Retinal pigment epithelial cell (primary cell): ENCODE results near the gene HEXIM2.

Experiments used
- DNase-seq: peaks from one replicate; pipeline ENCODE4 v3.0.0-alpha.2; 2010; ENCODE audit warnings: low read depth
- H3K4me3 ChIP-seq: 2 replicates; pipeline ENCODE4 v1.5.1; 2011; ENCODE audit warnings: mild to moderate bottlenecking, low read length, control low read depth, moderate library complexity
- TF ChIP-seq, protein P1 (sequence below): conservative IDR thresholded peaks from 2 replicates; pipeline ENCODE4 v1.5.1; 2011; ENCODE audit warnings: low read depth, low read length, control low read depth, inconsistent platforms

HEXIM2 gene

DNA sequence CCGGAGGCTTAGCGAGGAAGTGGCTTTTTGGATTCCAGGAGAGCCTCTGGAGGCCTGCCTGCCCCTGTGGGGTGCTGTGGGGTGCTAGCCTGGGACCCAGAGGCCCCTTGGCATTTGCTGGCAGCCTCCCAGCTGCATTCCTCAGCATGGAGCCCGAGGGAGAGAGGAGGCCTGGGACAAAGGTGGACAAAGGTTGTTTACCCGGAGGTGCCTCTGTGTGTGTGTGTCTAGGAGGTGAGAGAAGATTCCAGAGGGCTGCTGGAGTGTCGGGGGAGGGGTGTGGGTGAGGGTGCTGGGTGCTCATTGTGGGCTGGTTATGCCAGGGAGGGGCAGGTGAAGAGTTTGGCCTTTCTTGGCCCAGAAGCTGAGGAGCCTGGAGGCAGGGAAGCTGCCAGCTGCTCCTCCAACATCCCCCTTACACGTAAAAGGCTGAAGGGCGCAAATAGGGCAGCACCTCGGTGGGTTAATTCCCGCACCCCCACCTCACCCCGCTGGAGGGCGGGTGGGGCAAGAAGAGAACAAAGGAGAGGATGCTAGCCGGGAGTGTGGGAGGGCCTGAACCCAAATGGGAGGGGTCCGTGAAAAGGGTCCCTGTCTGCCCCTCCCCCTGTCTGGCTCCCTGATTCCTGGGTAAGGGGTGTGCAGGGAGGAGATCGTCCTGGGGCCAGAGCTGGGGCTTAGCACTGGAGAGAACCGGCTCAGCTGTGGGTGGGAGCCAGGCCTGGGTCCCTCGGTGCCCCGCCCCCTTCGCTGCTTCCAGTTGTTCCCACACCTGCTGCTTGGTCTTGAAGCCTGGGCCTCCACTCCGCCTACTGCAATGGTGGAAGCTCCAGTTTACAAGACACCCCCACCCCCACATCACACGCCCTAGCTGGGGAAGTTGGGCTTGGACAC is 9.9 kb downstream of the HEXIM2 start:
- H3K4me3 ChIP-seq: peak overlapping the region; percentile 23
- TF ChIP-seq, protein P1, sequence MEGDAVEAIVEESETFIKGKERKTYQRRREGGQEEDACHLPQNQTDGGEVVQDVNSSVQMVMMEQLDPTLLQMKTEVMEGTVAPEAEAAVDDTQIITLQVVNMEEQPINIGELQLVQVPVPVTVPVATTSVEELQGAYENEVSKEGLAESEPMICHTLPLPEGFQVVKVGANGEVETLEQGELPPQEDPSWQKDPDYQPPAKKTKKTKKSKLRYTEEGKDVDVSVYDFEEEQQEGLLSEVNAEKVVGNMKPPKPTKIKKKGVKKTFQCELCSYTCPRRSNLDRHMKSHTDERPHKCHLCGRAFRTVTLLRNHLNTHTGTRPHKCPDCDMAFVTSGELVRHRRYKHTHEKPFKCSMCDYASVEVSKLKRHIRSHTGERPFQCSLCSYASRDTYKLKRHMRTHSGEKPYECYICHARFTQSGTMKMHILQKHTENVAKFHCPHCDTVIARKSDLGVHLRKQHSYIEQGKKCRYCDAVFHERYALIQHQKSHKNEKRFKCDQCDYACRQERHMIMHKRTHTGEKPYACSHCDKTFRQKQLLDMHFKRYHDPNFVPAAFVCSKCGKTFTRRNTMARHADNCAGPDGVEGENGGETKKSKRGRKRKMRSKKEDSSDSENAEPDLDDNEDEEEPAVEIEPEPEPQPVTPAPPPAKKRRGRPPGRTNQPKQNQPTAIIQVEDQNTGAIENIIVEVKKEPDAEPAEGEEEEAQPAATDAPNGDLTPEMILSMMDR: no peak
- no peak for DNase-seq

DNA sequence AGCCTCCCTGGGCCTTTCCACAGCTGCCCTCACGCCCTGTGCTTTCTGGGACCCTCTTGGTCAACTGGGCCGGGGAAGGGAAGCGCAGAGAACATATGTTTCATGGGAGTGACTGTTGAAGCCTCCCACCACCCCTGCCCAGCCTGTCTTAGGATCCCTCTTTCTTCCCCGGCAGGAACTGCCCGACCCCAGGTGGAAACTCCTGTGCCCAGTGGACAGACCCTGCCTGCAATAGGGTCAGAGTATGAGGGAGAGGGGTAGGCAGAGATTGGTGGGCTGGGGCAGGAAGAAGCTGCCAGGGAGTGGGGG is 10.5 kb downstream of the HEXIM2 start:
- DNase-seq: no peak
- TF ChIP-seq, protein P1: no peak
- H3K4me3 ChIP-seq: peak overlapping the region; percentile 16

DNA sequence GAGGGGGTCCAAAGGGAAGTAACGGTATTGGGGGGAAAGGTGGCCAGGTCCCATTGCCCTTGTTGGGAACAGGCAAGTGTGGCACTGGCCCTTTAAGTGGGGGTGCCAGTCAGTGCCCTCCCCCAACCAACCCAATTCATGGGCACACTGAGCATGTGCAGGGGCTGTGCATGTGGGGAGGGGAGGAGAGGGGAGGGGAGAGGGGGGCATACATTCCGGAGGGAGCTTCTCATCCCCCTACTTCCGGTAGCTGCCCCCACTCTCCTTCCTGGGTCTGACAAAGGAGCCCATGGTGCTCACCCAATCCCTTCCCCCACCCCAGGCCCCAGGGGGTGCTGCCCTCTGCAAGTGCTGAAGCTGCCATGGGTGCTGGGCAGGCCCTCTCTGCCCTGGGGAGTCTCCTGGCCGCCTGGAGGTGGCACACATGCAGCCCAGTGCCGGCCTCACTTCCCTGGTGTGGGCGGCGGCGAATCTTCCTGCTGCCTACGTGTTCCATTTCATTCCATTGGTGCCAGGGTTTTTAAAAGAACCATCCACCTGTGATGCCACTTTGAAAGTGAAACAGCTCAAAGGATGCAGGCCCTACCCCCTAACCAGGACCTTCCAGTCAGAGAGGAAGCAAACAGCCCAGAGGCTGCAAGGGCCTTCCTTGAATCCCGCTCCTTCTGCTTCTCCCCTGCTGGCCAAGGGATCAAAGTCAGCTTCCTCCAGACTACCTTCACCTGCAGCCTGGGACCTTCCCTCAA is 11.0 kb downstream of the HEXIM2 start:
- peak overlapping the region; percentile 16 for H3K4me3 ChIP-seq
- no peak for DNase-seq
- TF ChIP-seq, protein P1: no peak

DNA sequence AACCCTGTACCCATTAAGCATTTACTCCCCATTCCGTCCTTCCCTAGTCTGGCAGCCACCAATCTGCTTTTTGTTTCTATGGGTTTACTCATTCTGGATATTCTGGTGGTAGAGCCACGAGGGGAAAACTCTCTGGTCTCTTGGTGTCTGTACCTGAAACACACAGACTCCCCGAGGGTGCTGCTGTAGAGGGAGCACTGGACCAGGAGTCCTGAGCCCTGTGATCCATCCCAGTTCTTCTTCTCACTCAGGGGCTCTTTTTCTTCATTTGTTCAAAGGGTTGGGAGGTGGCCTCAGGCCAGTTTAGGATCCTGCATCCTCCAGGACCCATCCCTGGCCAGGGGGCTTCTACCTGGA is 14.1 kb downstream of the HEXIM2 start:
- H3K4me3 ChIP-seq: no peak overlapping the region
- TF ChIP-seq, protein P1: no peak
- DNase-seq: no peak

DNA sequence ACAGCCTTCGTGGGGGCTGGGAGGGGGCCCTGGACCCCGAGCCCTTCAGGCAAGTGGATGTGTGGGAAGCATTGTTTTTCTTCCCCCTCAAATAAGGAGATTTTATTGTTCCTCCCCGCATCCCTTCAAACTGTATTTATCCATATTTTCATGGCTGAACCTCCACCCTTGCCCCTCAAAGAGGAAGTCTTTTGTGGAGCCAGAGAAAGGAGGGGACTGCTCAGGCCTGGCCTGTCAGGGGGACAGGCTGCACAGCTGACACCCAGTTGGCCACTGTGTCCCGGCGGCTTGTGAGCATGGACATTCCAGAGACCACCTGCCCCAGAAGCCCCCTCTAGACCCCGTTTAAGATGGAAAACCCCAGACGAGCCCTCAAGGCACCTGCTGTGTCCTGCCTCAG is 15.9 kb downstream of the HEXIM2 start:
- no peak for DNase-seq
- TF ChIP-seq, protein P1: no peak
- H3K4me3 ChIP-seq: no peak overlapping the region

DNA sequence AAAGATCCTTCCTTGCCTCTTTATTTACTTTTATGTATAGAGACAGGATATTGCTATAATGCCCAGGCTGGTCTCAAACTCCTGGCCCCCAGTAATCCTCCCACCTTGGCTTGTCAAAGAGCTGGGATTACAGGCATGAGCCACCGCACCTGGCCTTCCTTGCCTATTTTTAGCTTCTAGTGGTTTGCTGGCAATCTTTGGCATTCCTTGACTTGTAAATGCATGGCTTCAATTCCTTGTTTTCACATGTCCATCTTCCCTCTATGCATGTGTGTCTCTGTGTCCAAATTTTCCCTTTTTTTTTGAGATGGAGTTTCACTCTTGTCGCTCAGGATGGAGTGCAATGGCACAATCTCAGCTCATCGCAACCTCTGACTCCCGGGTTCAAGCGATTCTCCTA is 22.5 kb downstream of the HEXIM2 start:
- TF ChIP-seq, protein P1: no peak
- H3K4me3 ChIP-seq: no peak overlapping the region
- DNase-seq: no peak
